Upper lobe of left lung (tissue), 4 donors: ENCODE results near the gene OPCML.

Experiments used
- CTCF ChIP-seq, 6 experiments: fragments of 450-650 bp in 4 of 6; fragments of 200-600 bp in 2 of 6; sonication (generic) in 2 of 6; IDR thresholded peaks; one replicate each; pipeline ENCODE4 v1.5.1; 2016 to 2019; ENCODE audit warnings: antibody characterized with exemption in 6 of 6
- POLR2A ChIP-seq, 4 donors: fragments of 450-650 bp; IDR thresholded peaks; one replicate each; pipeline ENCODE4 v1.5.1; 2016 to 2017; ENCODE audit warnings: antibody characterized with exemption in 4 of 4, mild to moderate bottlenecking in 2 of 4

GRCh38 chr11:132627981-132628380 is 904.3 kb downstream of the OPCML start:
- TF ChIP-seq POLR2A (IDR thresholded peaks at IDR 0.05), result no peak
- TF ChIP-seq CTCF (IDR thresholded peaks at IDR 0.05), result no peak
